Right lung (tissue), 5 donors: ENCODE results near the gene RNF220. TPM values are rescaled to one million over a fixed set of nuclear protein-coding genes. Genes with fewer than 3 reads are reported as not detected.
A peak's percentile ranks its signal among the peaks of the same experiment; 100 is the strongest.

Source experiments
- DNase-seq, 2 donors: peaks; one replicate each; pipeline ENCODE4 v3.0.0-alpha.2; 2013
- polyA plus RNA-seq, 5 donors: library from polyadenylated mRNA; unstranded; fragments of 120-200 nt; gene quantifications; one replicate each; pipeline versions ENCODE4 v1.2.1 to v1.2.3, GENCODE V29; 2013; ENCODE audit warnings: inconsistent platforms in 1 of 5, low replicate concordance in 1 of 5; ENCODE audit not compliant: insufficient read length in 5 of 5, insufficient read depth in 1 of 5

RNF220 gene
- polyA plus RNA-seq, 5 donors: 79.7 to 104 (median 102) TPM

- DNase-seq: peak; percentile 84
Measured at GRCh38 chr1:44631647-44632539, 226.8 kb downstream of the RNF220 start.

GRCh38 chr1:44632598-44632997 lies 227.5 kb downstream of the RNF220 start:
- no peak for DNase-seq

- DNase-seq: no peak
Measured at GRCh38 chr1:44634606-44635189, 229.6 kb downstream of the RNF220 start.

- no peak for DNase-seq
Measured at GRCh38 chr1:44635439-44635838, 230.4 kb downstream of the RNF220 start.

- no peak for DNase-seq
Measured at GRCh38 chr1:44636083-44636687, 231.1 kb downstream of the RNF220 start.

GRCh38 chr1:44636688-44637598 lies 231.9 kb downstream of the RNF220 start:
- DNase-seq: no peak

GRCh38 chr1:44637702-44638411 lies 232.8 kb downstream of the RNF220 start:
- DNase-seq: no peak

- DNase-seq: no peak
Measured at GRCh38 chr1:44640200-44640853, 235.3 kb downstream of the RNF220 start.

GRCh38 chr1:44641126-44642102 lies 236.4 kb downstream of the RNF220 start:
- DNase-seq: no peak

- no peak for DNase-seq
Measured at GRCh38 chr1:44642255-44642654, 237.2 kb downstream of the RNF220 start.

GRCh38 chr1:44642925-44643324 lies 237.9 kb downstream of the RNF220 start:
- no peak for DNase-seq

- DNase-seq: no peak
Measured at GRCh38 chr1:44643721-44644334, 238.8 kb downstream of the RNF220 start.

- DNase-seq: no peak
Measured at GRCh38 chr1:44644806-44645205, 239.8 kb downstream of the RNF220 start.

- no peak for DNase-seq
Measured at GRCh38 chr1:44645476-44646244, 240.6 kb downstream of the RNF220 start.

GRCh38 chr1:44646261-44647110 lies 241.4 kb downstream of the RNF220 start:
- no peak for DNase-seq

- DNase-seq: no peak
Measured at GRCh38 chr1:44647896-44648295, 242.8 kb downstream of the RNF220 start.
